Endothelial cell of umbilical vein (primary cell): ENCODE data around the gene CES5A. TPM values are rescaled to one million over a fixed set of nuclear protein-coding genes. Genes with fewer than 3 reads are reported as not detected.

ENCODE experiments used
- BruUV-seq: library from RNA; stranded (reverse); fragments of 400-500 nt; replicated peaks from 2 replicates; lab custom pipeline; 2021; lab: Mats Ljungman, UMichigan
- CTCF ChIA-PET: fragments of 300-600, 350-600 bp; sonication (Branson Sonifier 250); formaldehyde crosslinking; loops from one replicate; lab custom pipeline; 2021; ENCODE audit warnings: antibody characterized with exemption, inconsistent platforms; lab: Charles Lee
- POLR2A ChIA-PET: fragments of 300-600, 350-600 bp; sonication (Branson Sonifier 250); formaldehyde crosslinking; loops from one replicate; lab custom pipeline; 2021; ENCODE audit warnings: antibody characterized with exemption, inconsistent platforms; lab: Charles Lee
- DNase-seq: peaks from one replicate; pipeline ENCODE4 v3.0.0-alpha.2; 2011; ENCODE audit warnings: low read depth, low spot score
- FAIRE-seq: peaks from 2 replicates; lab custom pipeline; 2011; peaks lifted over from hg19 to GRCh38; lab: Jason Lieb, UNC
- H2AFZ ChIP-seq: 2 replicates; pipeline ENCODE4 v1.6.0; 2012; ENCODE audit warnings: low read depth, low read length, control low read depth, inconsistent platforms
- H3K27ac ChIP-seq: 2 replicates; pipeline ENCODE4 v1.5.1; 2011; ENCODE audit warnings: low read depth, mild to moderate bottlenecking, control low read depth, low read length, moderate library complexity; ENCODE audit not compliant: insufficient read depth
- H3K27me3 ChIP-seq, 2 experiments: 2 replicates each; pipeline versions ENCODE4 v1.6.0 to v1.6.1; 2011; ENCODE audit warnings: low read length in 2 of 2, mixed read lengths in 1 of 2; ENCODE audit not compliant: control insufficient read depth in 2 of 2, insufficient read depth in 2 of 2
- H3K36me3 ChIP-seq, 2 experiments: 2 replicates in 1 of 2; 3 replicates in 1 of 2; pipeline ENCODE4 v1.5.1; 2011; ENCODE audit warnings: low read length in 2 of 2, mild to moderate bottlenecking in 1 of 2, moderate library complexity in 1 of 2; ENCODE audit not compliant: control insufficient read depth in 2 of 2, insufficient read depth in 2 of 2; ENCODE audit errors: extremely low read depth in 1 of 2
- H3K4me1 ChIP-seq: 3 replicates; pipeline ENCODE4 v1.5.1; 2011; ENCODE audit warnings: mild to moderate bottlenecking, low read length; ENCODE audit not compliant: control insufficient read depth, insufficient read depth; ENCODE audit errors: extremely low read depth
- H3K4me2 ChIP-seq: 2 replicates; pipeline ENCODE4 v1.6.1; 2011; ENCODE audit warnings: low read length, control low read depth, mixed read lengths; ENCODE audit not compliant: insufficient read depth
- H3K4me3 ChIP-seq, 3 experiments: fragments of 200-600 bp in 1 of 3; sonication (generic), shearing (Covaris generic) in 1 of 3; replicated peaks in 1 of 3; 2 replicates each; pipeline ENCODE4 v1.5.1; 2011 to 2016; ENCODE audit warnings: control low read depth in 3 of 3, low read length in 3 of 3, mild to moderate bottlenecking in 2 of 3, inconsistent platforms in 1 of 3, low read depth in 1 of 3, moderate library complexity in 1 of 3; ENCODE audit not compliant: insufficient read depth in 1 of 3
- H3K79me2 ChIP-seq: 2 replicates; pipeline ENCODE4 v1.6.0; 2012; ENCODE audit warnings: low read length, inconsistent platforms; ENCODE audit not compliant: control insufficient read depth, insufficient read depth
- H3K9ac ChIP-seq: replicated peaks from 2 replicates; pipeline ENCODE3; 2011; ENCODE audit warnings: low read length, control low read depth; ENCODE audit not compliant: insufficient read depth; ENCODE audit errors: extremely low read depth
- H3K9me1 ChIP-seq: replicated peaks from 3 replicates; pipeline ENCODE4 v1.6.0; 2011; ENCODE audit warnings: mild to moderate bottlenecking, low read length; ENCODE audit not compliant: control insufficient read depth, insufficient read depth; ENCODE audit errors: extremely low read depth
- H3K9me3 ChIP-seq: replicated peaks from 2 replicates; pipeline ENCODE4 v1.5.1; 2012; ENCODE audit warnings: low read length, inconsistent platforms; ENCODE audit not compliant: control insufficient read depth, insufficient read depth
- H4K20me1 ChIP-seq: replicated peaks from 2 replicates; pipeline ENCODE3; 2011; ENCODE audit warnings: mild to moderate bottlenecking, low read length; ENCODE audit not compliant: control insufficient read depth, insufficient read depth; ENCODE audit errors: extremely low read depth
- EZH2 ChIP-seq: IDR thresholded peaks from 2 replicates; pipeline ENCODE4 v1.6.1; 2012; ENCODE audit warnings: borderline replicate concordance, low read depth, mild to moderate bottlenecking, moderate library complexity, low read length, inconsistent platforms; ENCODE audit not compliant: severe bottlenecking
- FOS ChIP-seq: IDR thresholded peaks from 2 replicates; pipeline ENCODE4 v1.6.1; 2011; ENCODE audit warnings: mild to moderate bottlenecking, low read length, moderate library complexity, borderline replicate concordance; ENCODE audit not compliant: insufficient read depth
- GATA2 ChIP-seq: IDR thresholded peaks from 2 replicates; pipeline ENCODE4 v1.7.0; 2011; ENCODE audit warnings: low read depth, mild to moderate bottlenecking, moderate library complexity, mixed read lengths, low read length; ENCODE audit not compliant: insufficient read length, insufficient read depth
- JUN ChIP-seq: IDR thresholded peaks from 2 replicates; pipeline ENCODE4 v1.6.1; 2011; ENCODE audit warnings: borderline replicate concordance, low read depth; ENCODE audit not compliant: insufficient read length, insufficient read depth
- MYC ChIP-seq: IDR thresholded peaks from one replicate; pipeline ENCODE4 v1.6.1; 2011; ENCODE audit warnings: mild to moderate bottlenecking, low read depth, low read length
- POLR2A ChIP-seq: IDR thresholded peaks from 2 replicates; pipeline ENCODE4 v1.6.1; 2012; ENCODE audit warnings: low read depth, mild to moderate bottlenecking, control low read depth, low read length
- POLR2AphosphoS5 ChIP-seq: IDR thresholded peaks from 2 replicates; pipeline ENCODE4 v1.6.1; 2012; ENCODE audit warnings: low read depth, mild to moderate bottlenecking, control low read depth, low read length, moderate library complexity; ENCODE audit not compliant: insufficient read depth
- dilution Hi-C: fragments of 300-500 bp; cut with MboI; formaldehyde crosslinking; loops from one replicate; pipeline ENCODE4 v1.15.0; 2019; ENCODE audit warnings: low sequenced_read_pairs; ENCODE audit not compliant: extremely low pct_ligation_motif_present
- intact Hi-C: fragments of 100-400 bp; cut with micrococcal nuclease; formaldehyde crosslinking; loops from one replicate; pipeline ENCODE4 v1.10.0; 2022
- polyA plus RNA-seq, 4 experiments: library from polyadenylated mRNA; depleted of rRNA in 3 of 4; stranded (reverse) in 3 of 4; unstranded in 1 of 4; fragments of >200 nt; gene quantifications; 2 replicates each; pipeline versions ENCODE4 v1.2.1 to v1.2.3, GENCODE V29; 2011 to 2012; ENCODE audit warnings: missing spikeins in 1 of 4
- total RNA-seq: library from RNA; stranded (reverse); gene quantifications from 2 replicates; pipeline ENCODE4 v1.2.3, GENCODE V29; 2021
- TF ChIP-seq, protein P1 (sequence below), 2 donors: IDR thresholded peaks; 1 replicate in 1 of 2; 2 replicates in 1 of 2; pipeline ENCODE4 v1.5.1; 2011; ENCODE audit warnings: low read length in 2 of 2, mild to moderate bottlenecking in 2 of 2, moderate library complexity in 2 of 2, control low read depth in 1 of 2, inconsistent platforms in 1 of 2, low read depth in 1 of 2; ENCODE audit not compliant: insufficient read depth in 1 of 2; ENCODE audit errors: extremely low read depth in 1 of 2
- TF ChIP-seq, protein P2 (sequence below): IDR thresholded peaks from 2 replicates; pipeline ENCODE4 v1.6.1; 2011; ENCODE audit not compliant: insufficient read depth, insufficient read length

CES5A gene
- total and polyA plus RNA-seq, 2 donors (not counting 3 experiments of a cell fraction or from before 2014, with no cell fraction given): not detected

DNA sequence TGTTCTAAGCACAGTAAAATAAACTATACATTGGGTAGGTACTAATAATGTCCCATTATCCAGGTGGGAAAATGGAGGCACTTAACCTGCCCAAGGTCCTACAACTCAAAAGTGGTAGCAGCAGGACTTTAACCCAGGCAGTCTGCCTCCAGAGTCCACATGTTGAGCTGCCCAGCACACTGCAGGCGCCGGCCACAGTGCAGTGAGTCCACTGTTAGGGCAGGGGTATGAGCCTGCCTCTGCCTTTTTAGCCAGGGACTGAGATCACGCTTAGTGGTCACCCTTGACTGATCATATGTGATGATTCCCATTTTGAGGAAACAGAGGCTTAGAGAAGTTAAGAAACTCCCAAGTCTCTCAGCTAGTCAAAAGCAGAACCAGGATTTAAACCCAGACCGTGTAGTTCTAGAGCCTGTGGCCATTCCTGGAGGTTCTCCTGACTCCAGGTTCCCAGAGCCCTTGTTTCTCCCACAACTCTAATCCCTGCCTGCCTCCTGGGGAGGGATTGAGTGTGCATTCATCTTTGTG lies 50.6 kb downstream of the CES5A start:
- Histone ChIP-seq H4K20me1 (no peaks in the 10 kb centered on the region), H3K79me2 (no peaks in the 10 kb centered on the region), H3K27ac (no peak overlapping the region), H3K4me2 (no peak overlapping the region), H3K4me3 (no peak overlapping the region), H2AFZ (no peak overlapping the region), H3K27me3 (no peaks in the 10 kb centered on the region), H3K9me3 (no peaks in the 10 kb centered on the region), H3K4me1 (no peaks in the 10 kb centered on the region), H3K9ac (no peak overlapping the region), H3K36me3 (no peaks in the 10 kb centered on the region), H3K9me1 (no peaks in the 10 kb centered on the region)
- FAIRE-seq: no peak
- TF ChIP-seq JUN (no peak), MYC (no peak), POLR2A (no peak), FOS (no peak), POLR2AphosphoS5 (no peak), GATA2 (no peak), EZH2 (no peak)
- TF ChIP-seq, protein P1, sequence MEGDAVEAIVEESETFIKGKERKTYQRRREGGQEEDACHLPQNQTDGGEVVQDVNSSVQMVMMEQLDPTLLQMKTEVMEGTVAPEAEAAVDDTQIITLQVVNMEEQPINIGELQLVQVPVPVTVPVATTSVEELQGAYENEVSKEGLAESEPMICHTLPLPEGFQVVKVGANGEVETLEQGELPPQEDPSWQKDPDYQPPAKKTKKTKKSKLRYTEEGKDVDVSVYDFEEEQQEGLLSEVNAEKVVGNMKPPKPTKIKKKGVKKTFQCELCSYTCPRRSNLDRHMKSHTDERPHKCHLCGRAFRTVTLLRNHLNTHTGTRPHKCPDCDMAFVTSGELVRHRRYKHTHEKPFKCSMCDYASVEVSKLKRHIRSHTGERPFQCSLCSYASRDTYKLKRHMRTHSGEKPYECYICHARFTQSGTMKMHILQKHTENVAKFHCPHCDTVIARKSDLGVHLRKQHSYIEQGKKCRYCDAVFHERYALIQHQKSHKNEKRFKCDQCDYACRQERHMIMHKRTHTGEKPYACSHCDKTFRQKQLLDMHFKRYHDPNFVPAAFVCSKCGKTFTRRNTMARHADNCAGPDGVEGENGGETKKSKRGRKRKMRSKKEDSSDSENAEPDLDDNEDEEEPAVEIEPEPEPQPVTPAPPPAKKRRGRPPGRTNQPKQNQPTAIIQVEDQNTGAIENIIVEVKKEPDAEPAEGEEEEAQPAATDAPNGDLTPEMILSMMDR (IDR thresholded peaks at IDR 0.05; ENCODE audit: extremely low read depth in 1 of 2, insufficient read depth in 1 of 2, low read depth in 1 of 2, low read length in 2 of 2): no peak
- TF ChIP-seq, protein P2, sequence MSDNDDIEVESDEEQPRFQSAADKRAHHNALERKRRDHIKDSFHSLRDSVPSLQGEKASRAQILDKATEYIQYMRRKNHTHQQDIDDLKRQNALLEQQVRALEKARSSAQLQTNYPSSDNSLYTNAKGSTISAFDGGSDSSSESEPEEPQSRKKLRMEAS: no peak
- intact Hi-C loops: no loop called here
- ChIA-PET CTCF (no interaction called here), POLR2A (no interaction called here)
- no TSS peak for BruUV-seq
- no peak for DNase-seq
- dilution Hi-C loops: no loop called here
